GM19023 (cell line): ENCODE results near the gene NGFR.
"Not testable (repeated sequence)": the region's sequence is repeated elsewhere in the genome, so short reads cannot be mapped to it uniquely, and the experiment has no call there.

Experiments
- ATAC-seq: cut with Tn5 transposase; IDR thresholded peaks from one replicate; pipeline ENCODE4 v1.9.1; 2021; ENCODE audit warnings: mild to moderate bottlenecking, moderate library complexity; ENCODE audit not compliant: unreplicated experiment

The NGFR gene

GRCh38 chr17:49496183-49496866, 1.2 kb downstream of the NGFR start:
- no peak for ATAC-seq

DNA sequence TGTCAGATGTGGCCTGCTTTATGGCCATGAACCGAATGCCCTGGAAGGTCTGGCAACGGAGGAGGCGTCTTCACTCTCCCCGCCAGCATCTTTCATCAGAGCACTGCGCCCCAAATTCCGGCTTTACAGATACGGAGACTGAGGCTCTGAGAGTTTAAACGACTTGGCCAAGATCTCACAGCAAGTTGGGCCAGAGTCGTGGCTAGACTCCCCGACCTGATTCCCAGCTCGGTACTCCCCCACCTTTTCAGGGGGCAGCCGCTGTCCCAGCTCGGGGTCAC, 1.7 kb downstream of the NGFR start:
- ATAC-seq = no peak

- no peak for ATAC-seq
These were observed 2.3 kb downstream of the NGFR start for GRCh38 chr17:49497148-49498028.

GRCh38 chr17:49498029-49498615, 3.0 kb downstream of the NGFR start:
- ATAC-seq = no peak

GRCh38 chr17:49501496-49501895, 6.4 kb downstream of the NGFR start:
- no peak for ATAC-seq

GRCh38 chr17:49502254-49502653, 7.2 kb downstream of the NGFR start:
- ATAC-seq = no peak

GRCh38 chr17:49502680-49503079, 7.6 kb downstream of the NGFR start:
- not testable (repeated sequence) for ATAC-seq

DNA sequence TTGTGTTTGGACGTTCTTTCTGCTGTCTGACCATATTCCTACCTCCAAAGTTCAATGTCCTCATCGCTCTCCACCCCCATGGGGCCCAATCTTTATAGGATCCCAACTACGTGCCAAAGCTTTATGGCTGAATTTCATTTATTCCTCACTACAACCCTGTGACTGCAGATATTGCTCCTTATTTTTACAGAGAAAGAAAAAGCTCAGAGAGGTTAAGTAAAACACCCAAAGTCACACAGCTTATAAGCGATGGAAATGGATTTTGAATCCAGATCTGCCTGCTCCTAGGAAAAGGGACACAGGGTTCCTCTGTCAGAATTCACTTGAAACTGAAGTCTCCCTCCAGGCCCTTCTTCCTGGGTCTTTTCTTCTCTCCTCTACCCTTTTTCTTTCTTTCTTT, 9.3 kb downstream of the NGFR start:
- no peak for ATAC-seq

DNA sequence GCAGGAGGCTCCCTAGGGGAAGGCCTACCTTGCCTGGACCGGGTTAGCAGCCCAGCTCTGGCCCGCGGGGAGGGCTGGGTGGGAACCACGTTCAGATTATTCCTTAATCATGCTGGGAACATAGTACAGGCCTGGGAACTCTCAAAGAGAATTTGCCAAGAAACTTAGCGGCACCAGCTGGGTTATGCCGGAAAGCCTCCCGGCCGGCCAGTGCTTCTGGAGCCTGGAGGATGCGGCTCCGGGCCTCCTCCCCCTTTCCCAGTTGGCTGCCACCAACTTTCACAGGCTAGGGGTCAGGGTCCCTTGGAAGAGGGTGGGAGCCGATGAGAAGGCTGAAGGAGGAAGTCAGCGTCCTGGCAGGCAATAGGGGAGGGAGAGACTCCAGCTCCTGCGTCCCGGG, 10.8 kb downstream of the NGFR start:
- no peak for ATAC-seq

GRCh38 chr17:49506282-49506681, 11.2 kb downstream of the NGFR start:
- no peak for ATAC-seq

DNA sequence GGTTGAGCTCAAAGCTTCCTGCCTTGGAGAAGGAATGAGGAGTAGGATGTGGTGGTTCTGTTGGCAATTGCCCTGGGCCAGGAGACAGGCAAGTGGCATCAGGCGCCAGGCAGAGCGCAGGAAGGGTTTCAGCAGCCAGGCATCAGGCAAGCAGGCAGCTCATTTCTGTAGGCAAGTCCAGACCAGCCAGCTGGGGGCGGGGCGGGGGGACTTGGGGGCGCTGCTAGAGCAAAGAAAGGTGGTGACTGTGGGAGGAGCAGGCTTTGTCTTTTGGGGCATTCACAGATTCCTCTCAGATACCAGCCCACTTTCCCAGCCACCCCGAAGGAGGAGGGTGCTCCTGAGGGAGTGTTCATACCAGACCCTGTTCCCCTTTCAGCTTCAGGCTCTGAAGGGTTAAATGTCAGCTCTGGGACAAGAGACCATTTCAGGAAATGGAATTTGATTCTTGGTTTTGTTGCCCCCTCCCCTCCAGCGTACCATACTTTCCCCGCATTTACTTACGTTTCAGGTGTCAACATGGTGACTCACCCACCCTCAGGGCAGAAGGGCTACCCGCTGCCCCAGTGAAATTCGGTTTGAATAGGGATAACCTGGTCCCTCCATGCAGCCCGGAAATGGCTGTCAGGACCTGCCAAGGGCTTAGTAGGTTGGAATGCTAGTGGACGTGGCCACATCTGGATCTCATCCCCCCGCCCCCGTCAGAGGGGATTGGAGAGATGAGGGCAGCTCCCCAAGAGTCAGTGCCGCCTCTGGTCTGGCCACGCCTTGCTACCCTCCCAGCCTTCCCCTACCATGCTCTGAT, 13.2 kb downstream of the NGFR start:
- no peak for ATAC-seq

- ATAC-seq = no peak
These were observed 13.9 kb downstream of the NGFR start for GRCh38 chr17:49508866-49509587.

- no peak for ATAC-seq
These were observed 14.5 kb downstream of the NGFR start for GRCh38 chr17:49509588-49509917.

DNA sequence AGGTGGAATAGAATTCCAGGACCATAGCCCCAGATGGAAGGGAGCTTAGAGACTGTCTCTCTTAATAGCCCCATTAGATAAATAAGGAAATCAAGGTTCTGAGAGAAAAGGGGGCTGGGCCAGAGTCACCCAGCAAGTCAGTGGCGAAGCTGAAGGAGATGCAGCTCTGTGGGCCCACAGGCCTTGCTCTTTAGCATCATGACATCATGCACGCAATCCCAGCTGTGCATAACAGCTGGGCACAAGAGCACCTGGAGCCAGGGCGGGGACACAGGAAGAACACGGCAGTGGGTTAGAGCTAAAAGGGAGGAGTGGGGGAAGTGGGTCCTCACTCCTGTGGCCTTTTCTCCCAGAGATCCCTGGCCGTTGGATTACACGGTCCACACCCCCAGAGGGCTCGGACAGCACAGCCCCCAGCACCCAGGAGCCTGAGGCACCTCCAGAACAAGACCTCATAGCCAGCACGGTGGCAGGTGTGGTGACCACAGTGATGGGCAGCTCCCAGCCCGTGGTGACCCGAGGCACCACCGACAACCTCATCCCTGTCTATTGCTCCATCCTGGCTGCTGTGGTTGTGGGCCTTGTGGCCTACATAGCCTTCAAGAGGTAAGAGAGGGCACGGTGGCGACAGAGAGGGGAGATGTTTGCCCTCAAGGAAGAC, 15.1 kb downstream of the NGFR start:
- no peak for ATAC-seq

GRCh38 chr17:49510720-49511110, 15.6 kb downstream of the NGFR start:
- ATAC-seq = no peak

DNA sequence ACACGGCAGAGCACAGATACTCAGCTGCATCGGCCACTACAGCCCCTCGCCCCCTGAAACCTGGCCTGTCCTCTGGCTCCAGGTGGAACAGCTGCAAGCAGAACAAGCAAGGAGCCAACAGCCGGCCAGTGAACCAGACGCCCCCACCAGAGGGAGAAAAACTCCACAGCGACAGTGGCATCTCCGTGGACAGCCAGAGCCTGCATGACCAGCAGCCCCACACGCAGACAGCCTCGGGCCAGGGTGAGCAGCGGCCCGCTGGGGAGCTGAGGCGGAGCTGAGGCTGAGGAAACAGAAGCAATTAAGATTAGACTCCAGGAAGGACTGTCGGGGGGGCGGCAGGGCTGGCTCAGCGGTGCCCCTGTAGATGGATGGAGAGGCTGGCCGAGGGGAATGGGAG, 16.7 kb downstream of the NGFR start:
- no peak for ATAC-seq

GRCh38 chr17:49512296-49513043, 17.4 kb downstream of the NGFR start:
- ATAC-seq = no peak

DNA sequence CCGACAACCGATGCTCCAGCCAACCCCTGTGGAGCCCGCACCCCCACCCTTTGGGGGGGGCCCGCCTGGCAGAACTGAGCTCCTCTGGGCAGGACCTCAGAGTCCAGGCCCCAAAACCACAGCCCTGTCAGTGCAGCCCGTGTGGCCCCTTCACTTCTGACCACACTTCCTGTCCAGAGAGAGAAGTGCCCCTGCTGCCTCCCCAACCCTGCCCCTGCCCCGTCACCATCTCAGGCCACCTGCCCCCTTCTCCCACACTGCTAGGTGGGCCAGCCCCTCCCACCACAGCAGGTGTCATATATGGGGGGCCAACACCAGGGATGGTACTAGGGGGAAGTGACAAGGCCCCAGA, 17.9 kb downstream of the NGFR start:
- no peak for ATAC-seq

GRCh38 chr17:49513641-49514040, 18.5 kb downstream of the NGFR start:
- no peak for ATAC-seq
